Esophagus mucosa (tissue), 1 donor: ENCODE data around the gene DLL3. TPM values are rescaled to one million over a fixed set of nuclear protein-coding genes. Genes with fewer than 3 reads are reported as not detected.

Experiments used
- ATAC-seq: fragments of 200-7000 bp; cut with Tn5 transposase; one replicate; pipeline ENCODE4 v1.9.1; 2020
- total RNA-seq: library from RNA; stranded (reverse); gene quantifications from one replicate; pipeline ENCODE4 v1.2.4, GENCODE V29; 2023
- donor health status: DM: yes; HTN: yes; CAD: no.

DLL3 gene
- total RNA-seq, 1 donor from 2014 or later, result not detected

- ATAC-seq, result peak; percentile 2
Observed at GRCh38 chr19:39481676-39482075, 17.1 kb upstream of the DLL3 start.

- no peak for ATAC-seq
Observed at GRCh38 chr19:39483141-39483540, 15.6 kb upstream of the DLL3 start.

GRCh38 chr19:39489756-39490155 is 9.0 kb upstream of the DLL3 start:
- no peak for ATAC-seq

- ATAC-seq, result no peak
Observed at GRCh38 chr19:39492225-39492624, 6.5 kb upstream of the DLL3 start.

GRCh38 chr19:39492788-39493187 is 6.0 kb upstream of the DLL3 start:
- no peak for ATAC-seq

GRCh38 chr19:39494661-39495060 is 4.1 kb upstream of the DLL3 start:
- ATAC-seq, result no peak

- no peak for ATAC-seq
Observed at GRCh38 chr19:39496063-39496462, 2.7 kb upstream of the DLL3 start.

- ATAC-seq, result no peak
Observed at GRCh38 chr19:39497701-39497995, 1.1 kb upstream of the DLL3 start.

DNA sequence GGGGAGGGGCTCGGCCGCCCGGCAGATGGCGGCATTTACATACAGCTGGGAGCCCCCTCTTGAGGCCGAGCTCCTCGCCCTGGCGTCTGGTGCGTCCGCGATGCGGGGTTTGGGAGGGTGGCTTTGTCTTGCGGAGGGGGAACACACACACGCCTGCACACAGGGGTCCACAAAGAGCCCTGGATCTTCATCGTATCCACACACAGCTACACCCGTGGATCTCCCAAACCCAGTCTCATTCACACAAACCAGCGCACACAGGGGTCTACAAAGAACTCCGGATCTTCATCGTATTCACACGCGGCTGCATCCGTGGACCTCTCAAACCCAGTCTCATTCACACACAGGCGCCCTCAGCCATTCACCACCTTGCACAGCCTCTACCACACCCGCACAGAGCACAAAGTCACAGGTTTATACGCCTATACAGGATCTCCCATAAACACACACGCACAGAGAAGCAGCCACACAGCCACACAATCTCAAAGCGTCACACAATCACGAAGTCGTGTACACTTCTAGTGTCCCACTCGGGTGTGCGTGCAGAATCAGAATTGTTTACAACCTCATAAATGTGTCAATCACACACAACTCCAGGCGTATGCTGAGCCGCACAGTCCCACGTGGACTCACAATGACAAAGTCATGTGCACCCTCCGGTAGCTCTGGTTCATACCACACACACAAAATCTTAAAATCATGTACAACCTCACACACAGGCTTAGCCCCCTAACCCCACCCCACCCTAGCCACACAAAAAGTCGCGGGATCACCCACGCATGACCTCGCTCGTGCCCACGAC is 550 bp upstream of the DLL3 start:
- peak; percentile 13 for ATAC-seq

- ATAC-seq, result no peak
Observed at GRCh38 chr19:39499932-39500331, 1.2 kb downstream of the DLL3 start.

DNA sequence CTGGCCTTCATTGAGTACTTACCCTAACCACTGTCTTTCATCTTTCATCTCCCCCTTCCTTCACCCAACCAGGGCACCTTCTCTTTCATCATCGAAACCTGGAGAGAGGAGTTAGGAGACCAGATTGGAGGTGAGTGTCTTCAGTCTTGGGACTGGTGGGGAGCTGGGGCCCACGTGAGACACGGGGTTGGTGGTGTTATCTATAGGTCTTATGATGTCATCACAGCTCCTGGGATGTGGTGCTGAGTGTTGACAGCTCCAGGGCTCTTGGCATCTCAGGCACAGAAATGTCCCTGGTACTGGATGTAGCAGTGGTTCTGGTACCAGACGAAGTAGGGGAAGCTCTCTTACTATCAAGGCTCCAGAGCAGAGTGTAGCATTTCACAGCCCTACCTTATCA is 1.8 kb downstream of the DLL3 start:
- ATAC-seq, result no peak

GRCh38 chr19:39501340-39501739 is 2.6 kb downstream of the DLL3 start:
- ATAC-seq, result no peak

DNA sequence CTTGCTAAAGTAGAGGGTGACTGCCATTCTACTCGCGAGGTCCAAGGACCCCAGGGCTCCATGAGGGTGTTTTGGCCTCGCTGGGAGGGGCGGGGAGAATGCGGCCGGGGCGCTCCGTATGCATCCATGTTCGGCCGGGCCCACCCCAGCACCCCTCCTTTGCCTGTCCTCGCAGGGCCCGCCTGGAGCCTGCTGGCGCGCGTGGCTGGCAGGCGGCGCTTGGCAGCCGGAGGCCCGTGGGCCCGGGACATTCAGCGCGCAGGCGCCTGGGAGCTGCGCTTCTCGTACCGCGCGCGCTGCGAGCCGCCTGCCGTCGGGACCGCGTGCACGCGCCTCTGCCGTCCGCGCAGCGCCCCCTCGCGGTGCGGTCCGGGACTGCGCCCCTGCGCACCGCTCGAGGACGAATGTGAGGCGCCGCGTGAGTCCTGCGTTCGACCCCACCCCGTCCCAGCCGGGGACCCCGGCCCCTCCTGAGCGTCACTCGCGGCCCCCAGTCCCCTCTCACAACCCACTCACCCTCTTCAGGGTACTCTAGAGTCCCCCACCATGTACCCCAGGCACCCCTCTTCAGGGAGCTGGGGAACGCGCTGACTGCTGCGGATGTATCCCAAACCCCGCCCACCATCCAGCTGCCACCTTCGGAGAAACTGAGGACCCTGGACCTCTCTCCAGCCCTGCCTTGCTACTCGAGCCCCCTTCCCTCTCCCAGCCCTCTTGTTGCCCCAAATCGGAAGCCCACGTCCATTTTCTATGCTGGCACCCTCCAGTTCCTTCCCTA is 4.1 kb downstream of the DLL3 start:
- peak; percentile 79 for ATAC-seq

- ATAC-seq, result no peak
Observed at GRCh38 chr19:39506598-39506943, 7.8 kb downstream of the DLL3 start.

DNA sequence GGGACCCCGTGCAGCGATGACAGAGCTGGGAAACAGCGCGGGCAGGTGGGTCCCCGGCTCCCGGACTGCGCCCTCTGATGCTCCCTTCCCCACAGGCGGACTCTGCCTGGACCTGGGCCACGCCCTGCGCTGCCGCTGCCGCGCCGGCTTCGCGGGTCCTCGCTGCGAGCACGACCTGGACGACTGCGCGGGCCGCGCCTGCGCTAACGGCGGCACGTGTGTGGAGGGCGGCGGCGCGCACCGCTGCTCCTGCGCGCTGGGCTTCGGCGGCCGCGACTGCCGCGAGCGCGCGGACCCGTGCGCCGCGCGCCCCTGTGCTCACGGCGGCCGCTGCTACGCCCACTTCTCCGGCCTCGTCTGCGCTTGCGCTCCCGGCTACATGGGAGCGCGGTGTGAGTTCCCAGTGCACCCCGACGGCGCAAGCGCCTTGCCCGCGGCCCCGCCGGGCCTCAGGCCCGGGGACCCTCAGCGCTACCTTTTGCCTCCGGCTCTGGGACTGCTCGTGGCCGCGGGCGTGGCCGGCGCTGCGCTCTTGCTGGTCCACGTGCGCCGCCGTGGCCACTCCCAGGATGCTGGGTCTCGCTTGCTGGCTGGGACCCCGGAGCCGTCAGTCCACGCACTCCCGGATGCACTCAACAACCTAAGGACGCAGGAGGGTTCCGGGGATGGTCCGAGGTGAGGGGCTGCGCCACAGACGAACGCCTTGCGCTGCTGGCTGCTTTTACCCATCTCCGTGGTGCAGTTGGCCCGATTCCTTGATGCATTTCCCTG is 8.4 kb downstream of the DLL3 start:
- ATAC-seq, result peak; percentile 43

- no peak for ATAC-seq
Observed at GRCh38 chr19:39507715-39508364, 9.1 kb downstream of the DLL3 start.

GRCh38 chr19:39508629-39509028 is 9.9 kb downstream of the DLL3 start:
- no peak for ATAC-seq

GRCh38 chr19:39509233-39509632 is 10.5 kb downstream of the DLL3 start:
- no peak for ATAC-seq

DNA sequence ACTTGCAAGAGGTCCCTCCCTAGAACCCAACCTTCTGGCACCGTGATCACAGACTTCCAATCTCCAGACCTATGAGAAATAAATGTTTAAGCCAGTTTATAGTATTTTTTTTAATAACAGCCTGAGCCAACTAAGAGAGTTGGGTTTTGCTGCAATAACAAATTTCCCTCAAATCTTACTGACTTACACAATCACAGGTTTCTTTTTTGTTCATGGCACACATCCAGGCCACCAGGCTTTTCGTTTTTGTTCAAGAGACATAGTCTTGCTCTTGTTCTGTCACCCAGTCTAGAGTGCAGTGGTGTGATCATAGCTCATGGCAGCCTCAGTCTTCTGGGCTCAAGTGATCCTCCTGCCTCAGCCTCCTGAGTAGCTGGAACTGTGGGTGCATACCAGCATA is 14.2 kb downstream of the DLL3 start:
- no peak for ATAC-seq

- ATAC-seq, result no peak
Observed at GRCh38 chr19:39514840-39515550, 16.2 kb downstream of the DLL3 start, which contains the start of gene SELENOV. TSS of gene SELENOV (plus strand) at chr19:39515139. CDS start at chr19:39515213, 74 bp downstream.

GRCh38 chr19:39515551-39516191 is 16.9 kb downstream of the DLL3 start:
- no peak for ATAC-seq

DNA sequence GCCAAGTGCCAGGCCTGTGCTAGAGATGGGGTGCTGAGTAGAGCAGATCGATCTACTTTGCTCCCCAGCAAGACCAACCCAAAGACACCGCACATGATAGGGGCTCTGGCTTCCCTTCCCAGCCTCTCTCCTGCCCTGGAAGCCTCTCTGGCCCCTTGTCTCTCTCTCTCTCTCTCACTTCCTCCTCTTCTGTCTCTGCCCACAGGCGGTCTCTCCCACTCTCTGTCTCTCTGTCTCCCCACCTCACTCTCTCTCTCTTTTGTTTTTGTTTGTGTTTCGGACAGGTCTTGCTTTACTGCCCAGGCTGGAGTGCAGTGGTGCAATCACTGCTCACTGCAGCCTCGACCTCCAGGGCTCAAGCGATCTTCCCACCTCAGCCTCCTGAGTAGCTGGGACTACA is 17.5 kb downstream of the DLL3 start:
- no peak for ATAC-seq
